GM18505 (cell line): ENCODE measurements around the gene MFSD11.
"Not testable (repeated sequence)": the region's sequence is repeated elsewhere in the genome, so short reads cannot be mapped to it uniquely, and the experiment has no call there.

ENCODE experiments used
- ATAC-seq: cut with Tn5 transposase; IDR thresholded peaks from one replicate; pipeline ENCODE4 v1.9.1; 2021; ENCODE audit not compliant: unreplicated experiment
- POLR2A ChIP-seq: IDR thresholded peaks from 4 replicates; pipeline ENCODE4 v1.6.1; 2011; ENCODE audit warnings: borderline replicate concordance; ENCODE audit not compliant: insufficient read depth, insufficient read length; ENCODE audit errors: extremely low read depth

Gene MFSD11

GRCh38 chr17:76700617-76701470 lies 37.1 kb upstream of the MFSD11 start:
- TF ChIP-seq POLR2A: no peak
- ATAC-seq: no peak

- ATAC-seq: no peak
- no peak for TF ChIP-seq POLR2A
These were observed 36.4 kb upstream of the MFSD11 start for GRCh38 chr17:76701471-76701967.

- TF ChIP-seq POLR2A: no peak
- ATAC-seq: no peak
These were observed 35.8 kb upstream of the MFSD11 start for GRCh38 chr17:76702076-76702475.

- no peak for TF ChIP-seq POLR2A
- no peak for ATAC-seq
These were observed 34.8 kb upstream of the MFSD11 start for GRCh38 chr17:76702941-76703637.

- TF ChIP-seq POLR2A: no peak
- ATAC-seq: no peak
These were observed 33.1 kb upstream of the MFSD11 start for GRCh38 chr17:76704805-76705204.

GRCh38 chr17:76706817-76707216 lies 31.1 kb upstream of the MFSD11 start:
- TF ChIP-seq POLR2A: no peak
- no peak for ATAC-seq

- ATAC-seq: no peak
- TF ChIP-seq POLR2A: no peak
These were observed 29.7 kb upstream of the MFSD11 start for GRCh38 chr17:76707985-76708807.

GRCh38 chr17:76709077-76709950 lies 28.6 kb upstream of the MFSD11 start:
- TF ChIP-seq POLR2A: no peak

GRCh38 chr17:76709951-76710862 lies 27.7 kb upstream of the MFSD11 start:
- ATAC-seq: not testable (repeated sequence)

More at GRCh38 chr17:76709077-76709950, 28.6 kb upstream of the MFSD11 start:
- no peak for ATAC-seq

GRCh38 chr17:76710863-76711611 lies 26.9 kb upstream of the MFSD11 start, which contains the start of gene MXRA7:
Gene MXRA7 (minus strand): TSS chr17:76710965. CDS start chr17:76710946, 19 bp downstream.
- no peak for TF ChIP-seq POLR2A
- no peak for ATAC-seq

GRCh38 chr17:76712321-76712720 lies 25.6 kb upstream of the MFSD11 start:
- not testable (repeated sequence) for ATAC-seq
